H1 (cell line): ENCODE results near the gene SAMD14.

ENCODE experiments used
- ASH2L ChIP-seq: fragments of 200-600, 300-600 bp; sonication (generic); IDR thresholded peaks from one replicate; pipeline ENCODE4 v1.7.1; 2017; ENCODE audit warnings: low read length
- CHD1 ChIP-seq: IDR thresholded peaks from 2 replicates; pipeline ENCODE4 v1.6.1; 2012; ENCODE audit warnings: low read depth, low read length, improper control_type of control experiment
- CTCF ChIP-seq, 3 experiments: IDR thresholded peaks; 1 replicate in 2 of 3; 2 replicates in 1 of 3; pipeline versions ENCODE4 v1.5.1 to v1.6.1; 2011; ENCODE audit warnings: low read length in 3 of 3, mild to moderate bottlenecking in 3 of 3, inconsistent platforms in 2 of 3, low read depth in 1 of 3, moderate library complexity in 1 of 3; ENCODE audit not compliant: insufficient read depth in 1 of 3; ENCODE audit errors: control extremely low read depth in 1 of 3
- EZH2 ChIP-seq: fragments of 200-600 bp; sonication (generic); IDR thresholded peaks from 2 replicates; pipeline ENCODE4 v1.7.1; 2012; ENCODE audit warnings: low read depth, mild to moderate bottlenecking, moderate library complexity, low read length, inconsistent platforms; ENCODE audit not compliant: severe bottlenecking
- POLR2A ChIP-seq, 2 experiments: IDR thresholded peaks; 1 replicate in 1 of 2; 2 replicates in 1 of 2; pipeline ENCODE4 v1.6.1; 2011; ENCODE audit warnings: low read depth in 2 of 2, low read length in 2 of 2, mild to moderate bottlenecking in 2 of 2; ENCODE audit errors: control extremely low read depth in 1 of 2
- RNF2 ChIP-seq: fragments of 200-900, 300-1000 bp; sonication (generic); IDR thresholded peaks from 2 replicates; pipeline ENCODE4 v1.7.1; 2016; ENCODE audit warnings: borderline replicate concordance, low read depth, mild to moderate bottlenecking, antibody characterized with exemption, low read length; ENCODE audit not compliant: poor library complexity, severe bottlenecking; ENCODE audit errors: missing control alignments
- RXRA ChIP-seq: IDR thresholded peaks from 2 replicates; pipeline ENCODE4 v1.6.1; 2011; ENCODE audit warnings: low read depth, mild to moderate bottlenecking, low read length, moderate library complexity; ENCODE audit not compliant: insufficient read depth
- SUZ12 ChIP-seq: fragments of 200-600 bp; sonication (generic); IDR thresholded peaks from 2 replicates; pipeline ENCODE4 v1.6.1; 2012; ENCODE audit warnings: mild to moderate bottlenecking, inconsistent platforms, low read length, moderate library complexity, mixed read lengths
- YY1 ChIP-seq: IDR thresholded peaks from 2 replicates; pipeline ENCODE4 v1.6.1; 2011; ENCODE audit warnings: low read depth, mild to moderate bottlenecking, low read length
- TF ChIP-seq, protein P1 (sequence below): IDR thresholded peaks from 2 replicates; pipeline ENCODE4 v1.6.1; 2011; ENCODE audit warnings: low read depth, mild to moderate bottlenecking, low read length; ENCODE audit not compliant: insufficient read depth

DNA sequence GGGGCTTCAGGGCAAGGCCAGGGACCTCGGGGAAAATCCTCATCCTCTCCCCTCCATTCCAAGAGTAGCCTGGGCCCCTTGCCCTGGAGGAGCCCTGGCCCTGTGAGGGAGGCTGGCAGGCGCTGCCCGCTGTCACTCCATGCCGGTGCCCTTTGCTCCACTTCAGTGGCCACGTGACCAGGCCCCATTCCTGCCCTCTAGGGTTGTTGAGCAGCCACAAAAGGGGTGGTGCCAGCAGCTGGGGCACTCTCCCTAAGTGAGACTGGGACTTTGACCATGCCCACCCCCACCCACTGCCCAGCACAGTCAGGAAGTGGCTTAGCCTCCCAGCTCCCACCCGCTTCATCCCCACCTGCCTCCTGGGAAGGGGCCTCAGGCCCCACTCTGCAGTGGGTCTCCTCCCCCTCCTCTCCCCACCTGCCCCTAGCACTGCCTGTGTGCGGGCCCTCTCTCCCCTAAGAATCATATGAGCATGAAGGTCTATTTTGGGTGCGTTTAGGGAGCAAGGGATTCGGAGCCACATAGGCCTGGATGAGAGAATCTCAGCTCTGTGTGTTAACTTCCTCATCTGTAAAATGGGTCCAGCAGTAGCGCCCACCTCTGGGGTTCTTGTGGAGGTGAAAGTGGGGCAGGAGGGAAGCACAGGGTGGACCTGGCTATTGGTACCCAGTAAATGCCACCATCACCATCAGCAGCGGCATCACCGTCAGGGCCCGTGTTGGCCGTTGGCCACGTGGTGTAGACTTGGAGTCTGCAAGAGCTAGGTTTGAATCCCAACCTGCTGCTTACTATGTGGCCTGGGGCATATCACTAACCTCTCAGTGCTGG, 27.6 kb downstream of the SAMD14 start:
- TF ChIP-seq POLR2A (IDR thresholded peaks at IDR 0.05; ENCODE audit: control extremely low read depth in 1 of 2, low read depth in 2 of 2, low read length in 2 of 2) (no peak), RXRA (no peak), YY1 (no peak), CTCF (IDR thresholded peaks at IDR 0.05; ENCODE audit: control extremely low read depth in 1 of 3, insufficient read depth in 1 of 3, low read depth in 1 of 3, low read length in 3 of 3) (no peak), EZH2 (no peak), ASH2L (no peak), CHD1 (no peak), RNF2 (no peak), SUZ12 (no peak)
- TF ChIP-seq, protein P1, sequence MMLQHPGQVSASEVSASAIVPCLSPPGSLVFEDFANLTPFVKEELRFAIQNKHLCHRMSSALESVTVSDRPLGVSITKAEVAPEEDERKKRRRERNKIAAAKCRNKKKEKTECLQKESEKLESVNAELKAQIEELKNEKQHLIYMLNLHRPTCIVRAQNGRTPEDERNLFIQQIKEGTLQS, result no peak
